Measurements from ENCODE around the gene PLB1.
A peak's percentile ranks its signal among the peaks of the same experiment; 100 is the strongest.

Gene PLB1

GRCh38 chr2:28565720-28566295 is 69.9 kb downstream of the PLB1 start:
- no peak for DNase-seq

GRCh38 chr2:28566521-28567041 is 70.7 kb downstream of the PLB1 start:
- peak; percentile 89 to 96 (median 95) for DNase-seq

- no peak for DNase-seq
Measured at GRCh38 chr2:28567061-28567471, 71.2 kb downstream of the PLB1 start.

GRCh38 chr2:28568036-28568435 is 72.2 kb downstream of the PLB1 start:
- DNase-seq = peak; percentile 27 to 65 (median 58)

- no peak for DNase-seq
Measured at GRCh38 chr2:28568533-28568932, 72.7 kb downstream of the PLB1 start.

GRCh38 chr2:28570431-28570830 is 74.6 kb downstream of the PLB1 start:
- DNase-seq = no peak

GRCh38 chr2:28576714-28577113 is 80.9 kb downstream of the PLB1 start:
- no peak for DNase-seq

GRCh38 chr2:28577791-28578680 is 82.2 kb downstream of the PLB1 start:
- DNase-seq = peak; percentile 80 to 94 (median 92)

- DNase-seq = no peak
Measured at GRCh38 chr2:28578774-28579173, 82.9 kb downstream of the PLB1 start.

- no peak for DNase-seq
Measured at GRCh38 chr2:28579606-28580005, 83.7 kb downstream of the PLB1 start.

- no peak for DNase-seq
Measured at GRCh38 chr2:28580078-28580477, 84.2 kb downstream of the PLB1 start.

GRCh38 chr2:28581312-28581711 is 85.5 kb downstream of the PLB1 start:
- DNase-seq = no peak

- no peak for DNase-seq
Measured at GRCh38 chr2:28582152-28582551, 86.3 kb downstream of the PLB1 start.

- no peak for DNase-seq
Measured at GRCh38 chr2:28582595-28582994, 86.7 kb downstream of the PLB1 start.

GRCh38 chr2:28583899-28584553 is 88.2 kb downstream of the PLB1 start:
- peak; percentile 88 to 93 (median 90) for DNase-seq

GRCh38 chr2:28586867-28587266 is 91.0 kb downstream of the PLB1 start:
- no peak for DNase-seq

GRCh38 chr2:28587526-28588291 is 91.8 kb downstream of the PLB1 start:
- DNase-seq = peak in 2 of 4 experiments; percentile 11 to 49

GRCh38 chr2:28588292-28588670 is 92.4 kb downstream of the PLB1 start:
- peak; percentile 69 to 85 (median 80) for DNase-seq

GRCh38 chr2:28589746-28590463 is 94.0 kb downstream of the PLB1 start:
- no peak for DNase-seq

- DNase-seq = no peak
Measured at GRCh38 chr2:28590496-28591301, 94.8 kb downstream of the PLB1 start.
